HepG2 (cell line): ENCODE results near the gene ZNF883. TPM values are rescaled to one million over a fixed set of nuclear protein-coding genes. Genes with fewer than 3 reads are reported as not detected.

Experiments used
- BHLHE40 ChIP-seq: IDR thresholded peaks from 2 replicates; pipeline ENCODE4 v1.6.1; 2011; ENCODE audit warnings: low read length, improper control_type of control experiment
- DMAP1 ChIP-seq: IDR thresholded peaks from 2 replicates; pipeline ENCODE4 v1.6.1; 2016
- EED ChIP-seq: sonication (generic); formaldehyde crosslinking; IDR thresholded peaks from 2 replicates; pipeline ENCODE4 v1.5.0; 2020; ENCODE audit warnings: mild to moderate bottlenecking, missing genetic modification reagents
- FLYWCH1 ChIP-seq: sonication (generic); formaldehyde crosslinking; IDR thresholded peaks from 2 replicates; pipeline ENCODE4 v1.8.1; 2023; ENCODE audit warnings: mild to moderate bottlenecking, missing genetic modification reagents
- FOXC1 ChIP-seq: sonication (generic); formaldehyde crosslinking; IDR thresholded peaks from 2 replicates; pipeline ENCODE4 v1.8.0; 2022; ENCODE audit warnings: mild to moderate bottlenecking, missing genetic modification reagents, borderline replicate concordance
- HOXA3 ChIP-seq: sonication (generic); formaldehyde crosslinking; IDR thresholded peaks from 2 replicates; pipeline ENCODE4 v1.5.0; 2020; ENCODE audit warnings: missing genetic modification reagents
- JARID2 ChIP-seq: sonication (generic); formaldehyde crosslinking; IDR thresholded peaks from 2 replicates; pipeline ENCODE4 v1.8.1; 2023; ENCODE audit warnings: missing genetic modification reagents, inconsistent platforms; ENCODE audit not compliant: insufficient replicate concordance
- RAD51 ChIP-seq: fragments of 450-650 bp; IDR thresholded peaks from 2 replicates; pipeline ENCODE4 v1.6.1; 2016; ENCODE audit warnings: borderline replicate concordance
- RFX5 ChIP-seq: IDR thresholded peaks from 2 replicates; pipeline ENCODE4 v1.6.1; 2011; ENCODE audit warnings: low read depth, low read length, improper control_type of control experiment
- STAG1 ChIP-seq: sonication (generic); formaldehyde crosslinking; IDR thresholded peaks from 2 replicates; pipeline ENCODE4 v1.4.0; 2020; ENCODE audit warnings: missing genetic modification reagents
- ZBTB38 ChIP-seq: sonication (generic); formaldehyde crosslinking; IDR thresholded peaks from 2 replicates; pipeline ENCODE4 v1.5.1; 2020; ENCODE audit warnings: mild to moderate bottlenecking, missing genetic modification reagents
- ZNF501 ChIP-seq: sonication (generic); formaldehyde crosslinking; IDR thresholded peaks from 2 replicates; pipeline ENCODE4 v1.5.1; 2020; ENCODE audit warnings: mild to moderate bottlenecking, moderate library complexity, missing genetic modification reagents
- ZNF557 ChIP-seq: sonication (generic); formaldehyde crosslinking; IDR thresholded peaks from 2 replicates; pipeline ENCODE4 v1.4.0; 2020; ENCODE audit warnings: missing genetic modification reagents
- ZNF780A ChIP-seq: sonication (generic); formaldehyde crosslinking; IDR thresholded peaks from 2 replicates; pipeline ENCODE4 v1.8.0; 2022; ENCODE audit warnings: mild to moderate bottlenecking, missing genetic modification reagents, moderate library complexity
- ZNF83 ChIP-seq: sonication (generic); formaldehyde crosslinking; IDR thresholded peaks from 2 replicates; pipeline ENCODE4 v1.4.0; 2020; ENCODE audit warnings: missing genetic modification reagents, mild to moderate bottlenecking, borderline replicate concordance
- polyA plus RNA-seq, 8 experiments: library from polyadenylated mRNA; depleted of rRNA in 3 of 8; stranded (reverse) in 7 of 8; unstranded in 1 of 8; fragments of >200 nt; fragmentation: Illumina TruSeq in 4 of 8; extraction: Trizol in 4 of 8; gene quantifications; 2 replicates each; pipeline versions ENCODE4 v1.2.1 to v1.2.3, GENCODE V29; 2011 to 2016; ENCODE audit warnings: low read depth in 4 of 8, missing spikeins in 1 of 8, mixed read lengths in 1 of 8; ENCODE audit not compliant: insufficient read depth in 1 of 8
- total RNA-seq, 5 experiments: library from RNA; depleted of rRNA; stranded (reverse); fragments of >200 nt; fragmentation: Illumina TruSeq; extraction: Trizol; gene quantifications; 2 replicates each; pipeline ENCODE4 v1.2.3, GENCODE V29; 2016; ENCODE audit warnings: low read depth in 1 of 5
- TF ChIP-seq, protein P1 (sequence below): sonication (generic); formaldehyde crosslinking; IDR thresholded peaks from 2 replicates; pipeline ENCODE4 v1.8.1; 2023; ENCODE audit warnings: missing genetic modification reagents, mild to moderate bottlenecking, borderline replicate concordance
- TF ChIP-seq, protein P2 (sequence below), 2 experiments: sonication (generic) in 1 of 2; formaldehyde crosslinking in 1 of 2; IDR thresholded peaks; 2 replicates each; pipeline versions ENCODE4 v1.4.0 to v1.6.1; 2016 to 2020; ENCODE audit warnings: borderline replicate concordance in 1 of 2, low read depth in 1 of 2, mild to moderate bottlenecking in 1 of 2, missing genetic modification reagents in 1 of 2
- TF ChIP-seq, protein P3 (sequence below): sonication (generic); formaldehyde crosslinking; conservative IDR thresholded peaks from 2 replicates; pipeline ENCODE4 v1.5.0; 2020; ENCODE audit warnings: missing genetic modification reagents
- TF ChIP-seq, protein P4 (sequence below): sonication (generic); formaldehyde crosslinking; IDR thresholded peaks from 2 replicates; pipeline ENCODE4 v1.8.0; 2023; ENCODE audit warnings: mild to moderate bottlenecking, missing genetic modification reagents
- TF ChIP-seq, protein P5 (sequence below): sonication (generic); formaldehyde crosslinking; IDR thresholded peaks from 2 replicates; pipeline ENCODE4 v1.4.0; 2020; ENCODE audit warnings: missing genetic modification reagents

The ZNF883 gene
- total and polyA plus RNA-seq, 2 of the 13 experiments (the other 11 are each of a cell fraction or from before 2014, with no cell fraction given) = 5.3 to 10.0 TPM

DNA sequence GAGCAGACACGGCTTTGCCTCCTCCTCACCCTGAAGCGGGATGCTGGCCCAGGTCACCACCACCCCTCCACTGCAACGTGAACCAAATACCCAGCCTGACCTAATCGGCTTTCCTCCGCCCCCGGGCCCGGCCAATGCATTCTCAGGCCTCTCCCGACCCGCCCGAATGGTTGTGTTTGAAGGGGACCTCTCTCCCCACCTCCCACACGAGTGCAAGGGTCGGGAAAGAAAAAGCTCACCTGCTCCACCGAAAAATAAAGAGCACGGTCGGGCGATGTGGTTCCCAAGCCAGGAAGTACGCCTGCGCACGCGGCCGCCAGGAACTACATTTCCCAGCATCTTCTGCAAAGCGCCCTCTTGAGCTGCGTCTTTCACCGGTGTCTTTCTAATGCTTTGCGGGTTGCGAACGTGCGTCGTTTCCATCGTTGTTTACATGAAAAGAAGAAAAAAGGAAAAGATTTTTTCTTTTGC, at the start of gene ZNF883 (continued):
- TF ChIP-seq, protein P1, sequence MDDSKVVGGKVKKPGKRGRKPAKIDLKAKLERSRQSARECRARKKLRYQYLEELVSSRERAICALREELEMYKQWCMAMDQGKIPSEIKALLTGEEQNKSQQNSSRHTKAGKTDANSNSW = no peak
- TF ChIP-seq STAG1 (no peak), ZNF557 (CRISPR knock-in tag) (no peak), ZNF83 (CRISPR knock-in tag) (no peak), RAD51 (no peak), FOXC1 (CRISPR knock-in tag) (no peak), EED (CRISPR knock-in tag) (no peak), FLYWCH1 (no peak), ZNF501 (CRISPR knock-in tag) (peak; percentile 64; the same call in 1 of the 2 replicates), ZBTB38 (CRISPR knock-in tag) (peak; percentile 50; the same call in 1 of the 2 replicates), BHLHE40 (0 out of 2 replicates have a peak, but pooled peaks have one; percentile 10), RFX5 (no peak), HOXA3 (CRISPR knock-in tag) (peak; percentile 65; the same call in 1 of the 2 replicates), JARID2 (CRISPR knock-in tag) (no peak), DMAP1 (CRISPR knock-in tag) (0 out of 2 replicates have a peak, but pooled peaks have one; percentile 34), ZNF780A (CRISPR knock-in tag) (no peak)
- TF ChIP-seq, protein P2, sequence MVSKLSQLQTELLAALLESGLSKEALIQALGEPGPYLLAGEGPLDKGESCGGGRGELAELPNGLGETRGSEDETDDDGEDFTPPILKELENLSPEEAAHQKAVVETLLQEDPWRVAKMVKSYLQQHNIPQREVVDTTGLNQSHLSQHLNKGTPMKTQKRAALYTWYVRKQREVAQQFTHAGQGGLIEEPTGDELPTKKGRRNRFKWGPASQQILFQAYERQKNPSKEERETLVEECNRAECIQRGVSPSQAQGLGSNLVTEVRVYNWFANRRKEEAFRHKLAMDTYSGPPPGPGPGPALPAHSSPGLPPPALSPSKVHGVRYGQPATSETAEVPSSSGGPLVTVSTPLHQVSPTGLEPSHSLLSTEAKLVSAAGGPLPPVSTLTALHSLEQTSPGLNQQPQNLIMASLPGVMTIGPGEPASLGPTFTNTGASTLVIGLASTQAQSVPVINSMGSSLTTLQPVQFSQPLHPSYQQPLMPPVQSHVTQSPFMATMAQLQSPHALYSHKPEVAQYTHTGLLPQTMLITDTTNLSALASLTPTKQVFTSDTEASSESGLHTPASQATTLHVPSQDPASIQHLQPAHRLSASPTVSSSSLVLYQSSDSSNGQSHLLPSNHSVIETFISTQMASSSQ (IDR thresholded peaks at IDR 0.05; ENCODE audit: low read depth) = no peak
- TF ChIP-seq, protein P2 (CRISPR knock-in tag; IDR thresholded peaks at IDR 0.05; ENCODE audit: borderline replicate concordance) = no peak
- TF ChIP-seq, protein P3, sequence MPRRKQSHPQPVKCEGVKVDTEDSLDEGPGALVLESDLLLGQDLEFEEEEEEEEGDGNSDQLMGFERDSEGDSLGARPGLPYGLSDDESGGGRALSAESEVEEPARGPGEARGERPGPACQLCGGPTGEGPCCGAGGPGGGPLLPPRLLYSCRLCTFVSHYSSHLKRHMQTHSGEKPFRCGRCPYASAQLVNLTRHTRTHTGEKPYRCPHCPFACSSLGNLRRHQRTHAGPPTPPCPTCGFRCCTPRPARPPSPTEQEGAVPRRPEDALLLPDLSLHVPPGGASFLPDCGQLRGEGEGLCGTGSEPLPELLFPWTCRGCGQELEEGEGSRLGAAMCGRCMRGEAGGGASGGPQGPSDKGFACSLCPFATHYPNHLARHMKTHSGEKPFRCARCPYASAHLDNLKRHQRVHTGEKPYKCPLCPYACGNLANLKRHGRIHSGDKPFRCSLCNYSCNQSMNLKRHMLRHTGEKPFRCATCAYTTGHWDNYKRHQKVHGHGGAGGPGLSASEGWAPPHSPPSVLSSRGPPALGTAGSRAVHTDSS (CRISPR knock-in tag) = no peak
- TF ChIP-seq, protein P4, sequence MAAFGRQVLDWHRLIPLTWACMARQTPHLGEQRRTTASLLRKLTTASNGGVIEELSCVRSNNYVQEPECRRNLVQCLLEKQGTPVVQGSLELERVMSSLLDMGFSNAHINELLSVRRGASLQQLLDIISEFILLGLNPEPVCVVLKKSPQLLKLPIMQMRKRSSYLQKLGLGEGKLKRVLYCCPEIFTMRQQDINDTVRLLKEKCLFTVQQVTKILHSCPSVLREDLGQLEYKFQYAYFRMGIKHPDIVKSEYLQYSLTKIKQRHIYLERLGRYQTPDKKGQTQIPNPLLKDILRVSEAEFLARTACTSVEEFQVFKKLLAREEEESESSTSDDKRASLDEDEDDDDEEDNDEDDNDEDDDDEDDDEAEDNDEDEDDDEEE (CRISPR knock-in tag) = no peak
- TF ChIP-seq, protein P5, sequence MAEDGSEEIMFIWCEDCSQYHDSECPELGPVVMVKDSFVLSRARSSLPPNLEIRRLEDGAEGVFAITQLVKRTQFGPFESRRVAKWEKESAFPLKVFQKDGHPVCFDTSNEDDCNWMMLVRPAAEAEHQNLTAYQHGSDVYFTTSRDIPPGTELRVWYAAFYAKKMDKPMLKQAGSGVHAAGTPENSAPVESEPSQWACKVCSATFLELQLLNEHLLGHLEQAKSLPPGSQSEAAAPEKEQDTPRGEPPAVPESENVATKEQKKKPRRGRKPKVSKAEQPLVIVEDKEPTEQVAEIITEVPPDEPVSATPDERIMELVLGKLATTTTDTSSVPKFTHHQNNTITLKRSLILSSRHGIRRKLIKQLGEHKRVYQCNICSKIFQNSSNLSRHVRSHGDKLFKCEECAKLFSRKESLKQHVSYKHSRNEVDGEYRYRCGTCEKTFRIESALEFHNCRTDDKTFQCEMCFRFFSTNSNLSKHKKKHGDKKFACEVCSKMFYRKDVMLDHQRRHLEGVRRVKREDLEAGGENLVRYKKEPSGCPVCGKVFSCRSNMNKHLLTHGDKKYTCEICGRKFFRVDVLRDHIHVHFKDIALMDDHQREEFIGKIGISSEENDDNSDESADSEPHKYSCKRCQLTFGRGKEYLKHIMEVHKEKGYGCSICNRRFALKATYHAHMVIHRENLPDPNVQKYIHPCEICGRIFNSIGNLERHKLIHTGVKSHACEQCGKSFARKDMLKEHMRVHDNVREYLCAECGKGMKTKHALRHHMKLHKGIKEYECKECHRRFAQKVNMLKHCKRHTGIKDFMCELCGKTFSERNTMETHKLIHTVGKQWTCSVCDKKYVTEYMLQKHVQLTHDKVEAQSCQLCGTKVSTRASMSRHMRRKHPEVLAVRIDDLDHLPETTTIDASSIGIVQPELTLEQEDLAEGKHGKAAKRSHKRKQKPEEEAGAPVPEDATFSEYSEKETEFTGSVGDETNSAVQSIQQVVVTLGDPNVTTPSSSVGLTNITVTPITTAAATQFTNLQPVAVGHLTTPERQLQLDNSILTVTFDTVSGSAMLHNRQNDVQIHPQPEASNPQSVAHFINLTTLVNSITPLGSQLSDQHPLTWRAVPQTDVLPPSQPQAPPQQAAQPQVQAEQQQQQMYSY = no peak
